Gastrocnemius medialis (tissue), 4 donors: ENCODE data around the gene ATG10. TPM values are rescaled to one million over a fixed set of nuclear protein-coding genes. Genes with fewer than 3 reads are reported as not detected.

Experiments
- ATAC-seq, 2 donors: fragments of 150-250 bp; one replicate each; pipeline ENCODE4 v1.9.1; 2016
- DNase-seq, 2 donors: peaks; one replicate each; pipeline ENCODE4 v3.0.0-alpha.2; 2019
- H3K27ac ChIP-seq, 4 donors: fragments of 200-600 bp; sonication (generic); 1 replicate in 1 of 4; 2 replicates in 3 of 4; pipeline ENCODE4 v1.5.1; 2016 to 2018; ENCODE audit warnings: mild to moderate bottlenecking in 2 of 4, moderate library complexity in 1 of 4
- H3K27me3 ChIP-seq, 3 donors: fragments of 200-600 bp; sonication (generic) in 2 of 3; 1 replicate in 1 of 3; 2 replicates in 2 of 3; pipeline versions ENCODE4 v1.5.1 to v1.6.0; 2016 to 2019; ENCODE audit warnings: mild to moderate bottlenecking in 1 of 3, moderate library complexity in 1 of 3
- H3K36me3 ChIP-seq, 2 donors: fragments of 200-600 bp; sonication (generic) in 1 of 2; one replicate each; pipeline ENCODE4 v1.5.1; 2017 to 2018
- H3K4me1 ChIP-seq, 2 donors: fragments of 200-600 bp; sonication (generic) in 1 of 2; one replicate each; pipeline ENCODE4 v1.5.1; 2016 to 2017; ENCODE audit warnings: mild to moderate bottlenecking in 2 of 2
- H3K4me3 ChIP-seq, 4 donors: fragments of 200-600 bp; sonication (generic) in 3 of 4; 1 replicate in 1 of 4; 2 replicates in 3 of 4; pipeline ENCODE4 v1.5.1; 2016 to 2019; ENCODE audit warnings: mild to moderate bottlenecking in 2 of 4
- H3K9me3 ChIP-seq, 3 donors: fragments of 200-600 bp; sonication (generic) in 2 of 3; 1 replicate in 1 of 3; 2 replicates in 2 of 3; pipeline ENCODE4 v1.5.1; 2016 to 2019
- POLR2A ChIP-seq, 2 donors: fragments of 450-650 bp; IDR thresholded peaks; one replicate each; pipeline ENCODE4 v1.6.1; 2017; ENCODE audit warnings: antibody characterized with exemption in 2 of 2, mild to moderate bottlenecking in 2 of 2, moderate library complexity in 2 of 2
- in situ Hi-C, 4 donors: fragments of 200-750 bp; cut with MboI; loops; one replicate each; pipeline versions ENCODE4 v1.15.0 to v1.8.0; 2017; ENCODE audit warnings: low sequenced_read_pairs in 4 of 4
- intact Hi-C: fragments of 100-400 bp; cut with DNase I; formaldehyde crosslinking; loops from one replicate; pipeline ENCODE4 v1.15.1; 2023; ENCODE audit warnings: low total_unique reads
- total RNA-seq, 4 donors: library from RNA; depleted of rRNA; stranded (reverse); fragments of >200 nt; gene quantifications; one replicate each; pipeline versions ENCODE4 v1.1.0 to v1.2.3, GENCODE V29; 2016
- TF ChIP-seq, protein P1 (sequence below), 5 experiments: fragments of 450-650 bp in 3 of 5; fragments of 200-600 bp in 2 of 5; sonication (generic) in 2 of 5; IDR thresholded peaks in 4 of 5; conservative IDR thresholded peaks in 1 of 5; 1 replicate in 4 of 5; 2 replicates in 1 of 5; pipeline ENCODE4 v1.5.1; 2016 to 2019; ENCODE audit warnings: antibody characterized with exemption in 5 of 5, mild to moderate bottlenecking in 3 of 5, moderate library complexity in 3 of 5

Gene ATG10
- total RNA-seq, 4 donors from 2014 or later = 2.9 to 8.5 (median 6.0) TPM

DNA sequence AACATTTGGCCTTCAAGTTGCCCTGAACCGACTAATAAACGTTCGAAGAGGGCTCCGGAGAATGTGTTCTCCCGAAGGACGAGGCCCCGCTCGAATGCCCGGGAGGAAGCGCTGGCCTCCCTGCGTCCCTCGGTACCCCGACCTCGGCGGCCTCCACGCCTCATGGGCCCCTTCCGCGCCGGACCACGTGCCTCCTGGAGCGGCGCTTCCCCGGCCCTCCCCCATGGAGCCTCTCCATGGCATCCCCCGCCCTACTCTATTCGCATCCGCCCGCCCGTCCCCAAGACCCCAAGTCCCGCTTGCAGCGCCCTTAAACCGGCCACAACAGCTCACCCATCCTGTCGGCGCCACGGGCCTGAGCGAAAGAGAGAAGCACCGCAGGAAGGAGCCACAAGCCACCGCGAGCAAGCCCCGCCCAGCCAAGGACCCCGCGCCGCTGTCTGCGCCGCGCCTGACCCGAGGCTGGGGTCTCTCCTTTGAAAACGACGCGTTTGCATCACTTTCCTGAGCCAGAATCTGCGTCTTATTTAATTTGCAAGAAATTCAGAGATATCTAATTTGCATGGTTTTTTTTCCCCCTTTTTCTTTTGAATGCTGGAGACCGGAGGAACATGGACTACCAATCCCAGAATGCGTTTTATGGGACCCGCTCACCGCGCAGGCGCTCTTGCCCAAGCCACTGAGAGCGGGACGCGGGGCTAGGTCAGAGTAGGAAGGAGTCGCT is 306.3 kb downstream of the ATG10 start, which contains the start of gene RPS23:
TSS of gene RPS23 (minus strand) at position 368 of the 724 bp plus-strand sequence. CDS start at position 337, 31 bp downstream.
- TF ChIP-seq, protein P1, sequence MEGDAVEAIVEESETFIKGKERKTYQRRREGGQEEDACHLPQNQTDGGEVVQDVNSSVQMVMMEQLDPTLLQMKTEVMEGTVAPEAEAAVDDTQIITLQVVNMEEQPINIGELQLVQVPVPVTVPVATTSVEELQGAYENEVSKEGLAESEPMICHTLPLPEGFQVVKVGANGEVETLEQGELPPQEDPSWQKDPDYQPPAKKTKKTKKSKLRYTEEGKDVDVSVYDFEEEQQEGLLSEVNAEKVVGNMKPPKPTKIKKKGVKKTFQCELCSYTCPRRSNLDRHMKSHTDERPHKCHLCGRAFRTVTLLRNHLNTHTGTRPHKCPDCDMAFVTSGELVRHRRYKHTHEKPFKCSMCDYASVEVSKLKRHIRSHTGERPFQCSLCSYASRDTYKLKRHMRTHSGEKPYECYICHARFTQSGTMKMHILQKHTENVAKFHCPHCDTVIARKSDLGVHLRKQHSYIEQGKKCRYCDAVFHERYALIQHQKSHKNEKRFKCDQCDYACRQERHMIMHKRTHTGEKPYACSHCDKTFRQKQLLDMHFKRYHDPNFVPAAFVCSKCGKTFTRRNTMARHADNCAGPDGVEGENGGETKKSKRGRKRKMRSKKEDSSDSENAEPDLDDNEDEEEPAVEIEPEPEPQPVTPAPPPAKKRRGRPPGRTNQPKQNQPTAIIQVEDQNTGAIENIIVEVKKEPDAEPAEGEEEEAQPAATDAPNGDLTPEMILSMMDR (IDR thresholded peaks at IDR 0.05 in 4 of 5, conservative IDR thresholded peaks at IDR 0.05 in 1 of 5) = peak in 1 of 5 experiments; percentile 24
- peak; percentile 70 to 77 for TF ChIP-seq POLR2A (IDR thresholded peaks at IDR 0.05)
- peaks cover 9 to 40% of the 10 kb centered on the region in 2 donors for H3K4me1 ChIP-seq
- no peaks in the 10 kb centered on the region for H3K9me3 ChIP-seq
- peak within 1 kb of the TSS; percentile 79 to 90 (median 84) for H3K27ac ChIP-seq
- peaks cover 0 to 31% of the 10 kb centered on the region in 2 donors for H3K36me3 ChIP-seq
- in situ Hi-C loops = no loop called here
- no peaks in the 10 kb centered on the region for H3K27me3 ChIP-seq
- peak; percentile 81 to 89 for DNase-seq
- peak; percentile 98 for ATAC-seq
- intact Hi-C loops = no loop called here
- H3K4me3 ChIP-seq = peak within 1 kb of the TSS; percentile 67 to 100 (median 87)

DNA sequence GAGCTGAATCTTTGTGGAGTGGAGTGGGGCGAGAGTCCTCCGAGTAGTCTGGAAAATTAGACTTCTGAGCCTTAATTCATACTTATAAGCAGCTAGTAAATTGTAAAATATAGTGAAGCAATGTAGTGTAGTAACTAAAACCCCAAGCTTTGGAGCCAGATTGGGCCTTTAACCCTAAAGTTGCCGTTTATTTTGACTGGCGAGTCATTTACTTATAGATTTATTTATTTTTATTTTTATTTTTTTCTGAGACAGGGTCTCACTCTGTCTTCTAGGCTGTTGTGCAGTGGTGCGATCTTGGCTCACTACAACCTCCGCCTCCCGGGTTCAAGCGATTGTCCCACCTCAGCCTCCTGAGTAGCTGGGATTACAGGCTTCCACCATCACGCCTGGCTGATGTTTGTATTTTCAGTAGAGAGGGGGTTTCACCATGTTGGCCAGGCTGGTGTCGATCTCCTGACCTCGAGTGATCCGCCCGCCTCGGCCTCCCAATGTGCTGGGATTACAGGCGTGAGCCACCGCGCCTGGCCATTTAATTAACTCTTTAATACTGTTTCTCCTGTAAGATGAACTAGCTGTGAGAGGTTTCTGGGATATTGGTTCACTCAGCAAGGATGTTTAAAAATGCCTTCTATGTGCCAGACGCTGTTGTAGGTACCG is 307.0 kb downstream of the ATG10 start:
- Histone ChIP-seq H3K9me3 (no peaks in the 10 kb centered on the region), H3K36me3 (peaks cover 0 to 30% of the 10 kb centered on the region in 2 donors), H3K4me3 (peak overlapping the region; percentile 67 to 100 (median 87)), H3K27ac (peak overlapping the region; percentile 79 to 90 (median 84)), H3K27me3 (no peaks in the 10 kb centered on the region), H3K4me1 (peaks cover 9 to 42% of the 10 kb centered on the region in 2 donors)
- intact Hi-C loops (no loop called here), in situ Hi-C loops (no loop called here)
- DNase-seq (no peak), ATAC-seq (no peak)
- TF ChIP-seq, protein P1 (IDR thresholded peaks at IDR 0.05 in 4 of 5, conservative IDR thresholded peaks at IDR 0.05 in 1 of 5) = no peak
- TF ChIP-seq POLR2A (IDR thresholded peaks at IDR 0.05) = no peak

DNA sequence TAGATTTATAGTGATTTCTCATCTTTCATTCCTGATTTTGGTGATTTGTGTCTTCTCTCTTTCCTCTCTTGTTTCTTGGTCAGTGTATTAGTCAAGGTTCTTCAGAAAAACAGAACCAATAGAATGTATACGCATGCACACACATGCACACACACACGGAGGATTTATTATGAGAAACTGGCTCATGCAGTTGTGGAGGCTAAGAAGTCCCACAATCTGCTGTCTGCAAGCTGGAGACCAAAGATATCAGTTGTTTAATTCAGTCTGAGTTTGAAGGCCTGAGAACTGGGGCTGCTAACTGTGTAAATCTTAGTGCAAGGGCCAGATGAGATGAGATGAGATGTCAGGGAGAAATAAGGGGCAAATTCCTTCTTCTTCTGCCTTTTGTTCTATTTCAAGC is 312.1 kb downstream of the ATG10 start:
- no peak for ATAC-seq
- in situ Hi-C loops = no loop called here

DNA sequence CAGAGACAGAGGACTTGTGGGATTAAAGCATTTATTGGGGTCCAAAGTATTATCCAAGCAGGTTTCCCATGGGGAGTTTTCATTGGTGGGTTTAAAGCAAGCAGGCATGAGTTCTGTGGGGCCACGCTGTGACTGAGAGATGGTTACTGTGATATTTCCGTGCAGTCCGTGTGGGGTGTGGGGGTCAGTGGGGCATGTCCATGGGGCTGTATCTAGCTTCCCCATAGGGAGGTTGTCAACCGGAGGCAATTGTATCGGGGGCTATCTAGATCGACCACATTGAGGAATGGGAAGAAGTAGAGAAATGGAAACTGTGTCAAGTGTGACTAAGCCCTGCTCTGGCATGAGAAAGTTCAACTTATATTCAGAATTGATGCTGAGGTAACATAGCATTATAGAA is 313.4 kb downstream of the ATG10 start:
- DNase-seq (no peak), ATAC-seq (no peak)
- H3K9me3 ChIP-seq = no peaks in the 10 kb centered on the region
- no peak overlapping the region for H3K27ac ChIP-seq
- intact Hi-C loops = no loop called here
- in situ Hi-C loops = no loop called here
- H3K4me3 ChIP-seq = no peak overlapping the region
- no peaks in the 10 kb centered on the region for H3K36me3 ChIP-seq
- peaks cover 0 to 18% of the 10 kb centered on the region in 2 donors for H3K4me1 ChIP-seq
- TF ChIP-seq POLR2A (IDR thresholded peaks at IDR 0.05) = no peak
- TF ChIP-seq, protein P1 (IDR thresholded peaks at IDR 0.05 in 4 of 5, conservative IDR thresholded peaks at IDR 0.05 in 1 of 5) = no peak
- H3K27me3 ChIP-seq = no peaks in the 10 kb centered on the region

More for the DNA sequence above, 312.1 kb downstream of the ATG10 start:
- Histone ChIP-seq H3K4me3 (no peak overlapping the region), H3K27me3 (no peaks in the 10 kb centered on the region), H3K36me3 (no peaks in the 10 kb centered on the region), H3K9me3 (no peaks in the 10 kb centered on the region), H3K27ac (no peak overlapping the region), H3K4me1 (peaks cover 3 to 31% of the 10 kb centered on the region in 2 donors)
- DNase-seq = no peak
- TF ChIP-seq, protein P1 (IDR thresholded peaks at IDR 0.05 in 4 of 5, conservative IDR thresholded peaks at IDR 0.05 in 1 of 5) = no peak
- TF ChIP-seq POLR2A (IDR thresholded peaks at IDR 0.05) = no peak
- intact Hi-C loops = no loop called here
